MCF 10A (cell line): ENCODE data around the gene FNIP2. TPM values are rescaled to one million over a fixed set of nuclear protein-coding genes. Genes with fewer than 3 reads are reported as not detected.

Experiments
- BruUV-seq: library from RNA; stranded (reverse); fragments of 400-500 nt; replicated peaks from 2 replicates; lab custom pipeline; 2021; lab: Mats Ljungman, UMichigan
- CTCF ChIA-PET: fragments of 300-600 bp; sonication (Branson Sonifier 250); formaldehyde crosslinking; extraction: SDS; loops from one replicate; lab custom pipeline; 2021; ENCODE audit warnings: antibody characterized with exemption, inconsistent platforms; lab: Yijun Ruan, JAX
- POLR2A ChIA-PET: fragments of 300-600, 350-650 bp; sonication (Branson Sonifier 250); formaldehyde crosslinking; extraction: SDS; loops from one replicate; lab custom pipeline; 2020; ENCODE audit warnings: antibody characterized with exemption, inconsistent platforms; lab: Yijun Ruan, JAX
- DNase-seq: peaks from one replicate; pipeline ENCODE4 v3.0.0-alpha.2; 2018; ENCODE audit not compliant: unreplicated experiment
- H3K27ac Mint-ChIP-seq: one replicate; pipeline ENCODE4 v1.8.0; 2022; ENCODE audit warnings: mild to moderate bottlenecking, low read depth, mixed read lengths; ENCODE audit not compliant: unreplicated experiment
- H3K27me3 Mint-ChIP-seq: one replicate; pipeline ENCODE4 v1.8.0; 2022; ENCODE audit warnings: mixed read lengths; ENCODE audit not compliant: insufficient read depth, unreplicated experiment
- H3K36me3 Mint-ChIP-seq: one replicate; pipeline ENCODE4 v1.8.0; 2022; ENCODE audit warnings: mild to moderate bottlenecking, moderate library complexity, mixed read lengths; ENCODE audit not compliant: insufficient read depth, unreplicated experiment
- H3K4me1 Mint-ChIP-seq: one replicate; pipeline ENCODE4 v1.8.0; 2022; ENCODE audit warnings: mixed read lengths; ENCODE audit not compliant: insufficient read depth, unreplicated experiment
- H3K4me3 Mint-ChIP-seq: one replicate; pipeline ENCODE4 v1.8.0; 2022; ENCODE audit warnings: mild to moderate bottlenecking, moderate library complexity, mixed read lengths; ENCODE audit not compliant: unreplicated experiment
- H3K9me3 Mint-ChIP-seq: one replicate; pipeline ENCODE4 v1.8.0; 2022; ENCODE audit warnings: mixed read lengths; ENCODE audit not compliant: unreplicated experiment
- intact Hi-C: fragments of 100-400 bp; cut with micrococcal nuclease; formaldehyde crosslinking; loops from 2 replicates; pipeline ENCODE4 v1.14.1; 2022
- total RNA-seq: library from RNA; stranded (reverse); gene quantifications from 2 replicates; pipeline ENCODE4 v1.2.3, GENCODE V29; 2022
- TF ChIP-seq, protein P1 (sequence below): fragments of 200-600 bp; IDR thresholded peaks from one replicate; pipeline ENCODE4 v1.8.0; 2022; ENCODE audit warnings: antibody characterized with exemption, mild to moderate bottlenecking; ENCODE audit not compliant: unreplicated experiment

FNIP2 gene
- total RNA-seq, 1 experiment from 2014 or later, result 6.4 TPM

DNA sequence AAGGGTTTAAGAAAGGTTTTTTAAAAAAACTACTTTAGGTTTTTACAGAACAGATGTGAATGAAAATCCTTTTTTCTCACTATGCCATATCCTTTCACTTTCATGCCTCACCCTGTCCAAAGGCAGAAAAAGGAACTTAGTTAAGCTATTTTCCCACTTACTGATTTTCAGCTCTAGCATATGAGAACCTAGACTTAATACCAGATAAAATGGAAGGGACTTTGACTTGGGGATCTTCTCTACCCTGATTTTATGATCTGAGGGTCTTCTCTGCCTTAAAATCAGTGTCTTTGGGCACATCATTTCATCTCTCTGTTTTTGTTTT is 42.4 kb downstream of the FNIP2 start:
- no peak overlapping the region for H3K4me3 Mint-ChIP-seq
- POLR2A ChIA-PET, result interaction anchor here (1.2 to 1.4 kb wide), 2 partner anchors 12 to 36 kb away, joined by 3 read pairs; no protein-coding TSS in a partner anchor

GRCh38 chr4:158811704-158812103 is 42.9 kb downstream of the FNIP2 start:
- Mint-ChIP-seq H3K9me3 (no peaks in the 10 kb centered on the region), H3K4me3 (no peak overlapping the region), H3K36me3 (no peaks in the 10 kb centered on the region), H3K27ac (no peak overlapping the region), H3K4me1 (peaks cover 19% of the 10 kb centered on the region), H3K27me3 (no peaks in the 10 kb centered on the region)
- BruUV-seq, result no TSS peak
- CTCF ChIA-PET, result interaction anchor here (0.6 to 0.8 kb wide), 2 partner anchors 19 to 42 kb away, joined by 3 to 4 read pairs; no protein-coding TSS in a partner anchor
- TF ChIP-seq, protein P1, sequence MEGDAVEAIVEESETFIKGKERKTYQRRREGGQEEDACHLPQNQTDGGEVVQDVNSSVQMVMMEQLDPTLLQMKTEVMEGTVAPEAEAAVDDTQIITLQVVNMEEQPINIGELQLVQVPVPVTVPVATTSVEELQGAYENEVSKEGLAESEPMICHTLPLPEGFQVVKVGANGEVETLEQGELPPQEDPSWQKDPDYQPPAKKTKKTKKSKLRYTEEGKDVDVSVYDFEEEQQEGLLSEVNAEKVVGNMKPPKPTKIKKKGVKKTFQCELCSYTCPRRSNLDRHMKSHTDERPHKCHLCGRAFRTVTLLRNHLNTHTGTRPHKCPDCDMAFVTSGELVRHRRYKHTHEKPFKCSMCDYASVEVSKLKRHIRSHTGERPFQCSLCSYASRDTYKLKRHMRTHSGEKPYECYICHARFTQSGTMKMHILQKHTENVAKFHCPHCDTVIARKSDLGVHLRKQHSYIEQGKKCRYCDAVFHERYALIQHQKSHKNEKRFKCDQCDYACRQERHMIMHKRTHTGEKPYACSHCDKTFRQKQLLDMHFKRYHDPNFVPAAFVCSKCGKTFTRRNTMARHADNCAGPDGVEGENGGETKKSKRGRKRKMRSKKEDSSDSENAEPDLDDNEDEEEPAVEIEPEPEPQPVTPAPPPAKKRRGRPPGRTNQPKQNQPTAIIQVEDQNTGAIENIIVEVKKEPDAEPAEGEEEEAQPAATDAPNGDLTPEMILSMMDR, result no peak
- intact Hi-C loops, result no loop called here
- POLR2A ChIA-PET, result interaction anchor here (1.4 kb wide), 1 partner anchor 12 kb away, joined by 3 read pairs; no protein-coding TSS in a partner anchor
- no peak for DNase-seq

More for the DNA sequence above, 42.4 kb downstream of the FNIP2 start:
- Mint-ChIP-seq H3K27ac (no peak overlapping the region), H3K9me3 (no peaks in the 10 kb centered on the region), H3K27me3 (no peaks in the 10 kb centered on the region), H3K4me1 (peaks cover 19% of the 10 kb centered on the region), H3K36me3 (no peaks in the 10 kb centered on the region)
- no TSS peak for BruUV-seq
- CTCF ChIA-PET, result interaction anchor here (0.6 kb wide), 1 partner anchor 42 kb away, joined by 4 read pairs; no protein-coding TSS in a partner anchor
- TF ChIP-seq, protein P1, result no peak
- intact Hi-C loops, result no loop called here
- no peak for DNase-seq

DNA sequence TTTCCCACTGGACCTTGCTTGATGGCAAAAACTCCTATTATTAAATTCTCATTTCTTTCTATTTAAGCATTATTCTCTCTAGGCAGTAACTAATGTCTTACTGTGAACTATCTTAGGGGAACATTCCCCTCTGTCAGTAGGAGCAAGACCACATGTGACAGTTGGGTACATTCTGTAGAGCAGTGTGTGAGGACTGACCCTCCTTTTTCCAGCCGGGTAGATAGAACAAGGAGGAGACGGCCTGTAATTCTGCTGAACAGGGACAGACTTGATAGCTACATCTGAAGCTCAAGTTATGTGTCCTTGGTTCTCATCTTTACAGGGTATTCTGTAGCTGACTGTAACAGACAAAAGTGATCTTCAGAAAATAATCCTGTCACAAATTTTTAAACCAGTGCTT is 43.3 kb downstream of the FNIP2 start:
- no peak overlapping the region for H3K4me3 Mint-ChIP-seq
- H3K4me1 Mint-ChIP-seq, result peaks cover 19% of the 10 kb centered on the region
- H3K27ac Mint-ChIP-seq, result no peak overlapping the region
- TF ChIP-seq, protein P1, result no peak
- ChIA-PET POLR2A (interaction anchor here (1.4 kb wide), 1 partner anchor 11 kb away, joined by 3 read pairs; no protein-coding TSS in a partner anchor), CTCF (interaction anchor here (0.8 kb wide), 1 partner anchor 20 kb away, joined by 3 read pairs; no protein-coding TSS in a partner anchor)
- BruUV-seq, result no TSS peak
- H3K36me3 Mint-ChIP-seq, result no peaks in the 10 kb centered on the region
- no peaks in the 10 kb centered on the region for H3K27me3 Mint-ChIP-seq
- no peaks in the 10 kb centered on the region for H3K9me3 Mint-ChIP-seq
- DNase-seq, result no peak
- intact Hi-C loops, result no loop called here

GRCh38 chr4:158812543-158812942 is 43.7 kb downstream of the FNIP2 start:
- Mint-ChIP-seq H3K27me3 (no peaks in the 10 kb centered on the region), H3K27ac (no peak overlapping the region), H3K36me3 (no peaks in the 10 kb centered on the region), H3K4me3 (no peak overlapping the region), H3K4me1 (peaks cover 19% of the 10 kb centered on the region), H3K9me3 (no peaks in the 10 kb centered on the region)
- ChIA-PET POLR2A (no interaction called here), CTCF (interaction anchor here (0.5 kb wide), 1 partner anchor 25 kb away, joined by 3 read pairs; no protein-coding TSS in a partner anchor)
- TF ChIP-seq, protein P1, result no peak
- DNase-seq, result no peak
- intact Hi-C loops, result no loop called here
- BruUV-seq, result no TSS peak
